Measurements from ENCODE around the gene OR10D3.
"Not testable (repeated sequence)": the region's sequence is repeated elsewhere in the genome, so short reads cannot be mapped to it uniquely, and the experiment has no call there.

DNA sequence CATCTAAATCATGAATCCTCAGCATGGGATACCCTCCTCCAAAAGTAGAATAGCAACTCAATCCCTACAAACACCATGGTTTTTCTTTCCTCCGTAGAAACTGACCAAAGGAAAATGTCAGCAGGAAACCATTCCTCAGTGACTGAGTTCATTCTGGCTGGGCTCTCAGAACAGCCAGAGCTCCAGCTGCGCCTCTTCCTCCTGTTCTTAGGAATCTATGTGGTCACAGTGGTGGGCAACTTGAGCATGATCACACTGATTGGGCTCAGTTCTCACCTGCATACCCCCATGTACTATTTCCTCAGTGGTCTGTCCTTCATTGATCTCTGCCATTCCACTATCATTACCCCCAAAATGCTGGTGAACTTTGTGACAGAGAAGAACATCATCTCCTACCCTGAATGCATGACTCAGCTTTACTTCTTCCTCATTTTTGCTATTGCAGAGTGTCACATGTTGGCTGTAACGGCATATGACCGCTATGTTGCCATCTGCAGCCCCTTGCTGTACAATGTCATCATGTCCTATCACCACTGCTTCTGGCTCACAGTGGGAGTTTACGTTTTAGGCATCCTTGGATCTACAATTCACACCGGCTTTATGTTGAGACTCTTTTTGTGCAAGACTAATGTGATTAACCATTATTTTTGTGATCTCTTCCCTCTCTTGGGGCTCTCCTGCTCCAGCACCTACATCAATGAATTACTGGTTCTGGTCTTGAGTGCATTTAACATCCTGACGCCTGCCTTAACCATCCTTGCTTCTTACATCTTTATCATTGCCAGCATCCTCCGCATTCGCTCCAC, 41.7 kb downstream of the OR10D3 start:
- TF ChIP-seq, protein P1, sequence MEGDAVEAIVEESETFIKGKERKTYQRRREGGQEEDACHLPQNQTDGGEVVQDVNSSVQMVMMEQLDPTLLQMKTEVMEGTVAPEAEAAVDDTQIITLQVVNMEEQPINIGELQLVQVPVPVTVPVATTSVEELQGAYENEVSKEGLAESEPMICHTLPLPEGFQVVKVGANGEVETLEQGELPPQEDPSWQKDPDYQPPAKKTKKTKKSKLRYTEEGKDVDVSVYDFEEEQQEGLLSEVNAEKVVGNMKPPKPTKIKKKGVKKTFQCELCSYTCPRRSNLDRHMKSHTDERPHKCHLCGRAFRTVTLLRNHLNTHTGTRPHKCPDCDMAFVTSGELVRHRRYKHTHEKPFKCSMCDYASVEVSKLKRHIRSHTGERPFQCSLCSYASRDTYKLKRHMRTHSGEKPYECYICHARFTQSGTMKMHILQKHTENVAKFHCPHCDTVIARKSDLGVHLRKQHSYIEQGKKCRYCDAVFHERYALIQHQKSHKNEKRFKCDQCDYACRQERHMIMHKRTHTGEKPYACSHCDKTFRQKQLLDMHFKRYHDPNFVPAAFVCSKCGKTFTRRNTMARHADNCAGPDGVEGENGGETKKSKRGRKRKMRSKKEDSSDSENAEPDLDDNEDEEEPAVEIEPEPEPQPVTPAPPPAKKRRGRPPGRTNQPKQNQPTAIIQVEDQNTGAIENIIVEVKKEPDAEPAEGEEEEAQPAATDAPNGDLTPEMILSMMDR (IDR thresholded peaks at IDR 0.05) = not testable (repeated sequence)
- TF ChIP-seq POLR2AphosphoS5, POLR2A (IDR thresholded peaks at IDR 0.05): not testable (repeated sequence)

All from upper lobe of left lung (tissue), 4 donors.